Renal pelvis (tissue), 4 donors: ENCODE results near the gene VIP. TPM values are rescaled to one million over a fixed set of nuclear protein-coding genes. Genes with fewer than 3 reads are reported as not detected.

Experiments used
- DNase-seq: peaks from one replicate; pipeline ENCODE4 v3.0.0-alpha.2; 2013
- polyA plus RNA-seq, 3 donors: library from polyadenylated mRNA; unstranded; fragments of 120-200 nt; gene quantifications; one replicate each; pipeline ENCODE4 v1.2.1, GENCODE V29; 2013; ENCODE audit not compliant: insufficient read length in 3 of 3

The VIP gene
- polyA plus RNA-seq, 3 donors = 0.75 to 1.6 (median 1.4) TPM

GRCh38 chr6:152776833-152777232 lies 26.2 kb downstream of the VIP start:
- no peak for DNase-seq

GRCh38 chr6:152783217-152783878 lies 32.8 kb downstream of the VIP start:
- no peak for DNase-seq

GRCh38 chr6:152794696-152795095 lies 44.1 kb downstream of the VIP start:
- no peak for DNase-seq

- no peak for DNase-seq
Measured at GRCh38 chr6:152804150-152804549, 53.6 kb downstream of the VIP start.

Other genes starting within 250 kb of the VIP start
- 100 to 1,000 TPM in 1 of 3 donors, 10 to 100 TPM in 2; 92.5 to 119 (median 93.6) TPM for gene SYNE1, start 113.4 kb upstream of the VIP start, polyA plus RNA-seq
- 10 to 100 TPM; 13.1 to 16.2 (median 16.2) TPM for gene MYCT1, start 52.9 kb upstream of the VIP start, polyA plus RNA-seq
- gene FBXO5, start 232.2 kb downstream of the VIP start, polyA plus RNA-seq = 10 to 100 TPM; 30.1 to 33.7 (median 30.6) TPM